IPS-18c (cell line): ENCODE data around the gene GPR137C.

ENCODE experiments used
- H3K4me3 ChIP-seq: 2 replicates; pipeline ENCODE4 v1.7.0; 2013; ENCODE audit warnings: low read depth, mild to moderate bottlenecking, low read length, moderate library complexity; ENCODE audit not compliant: insufficient read depth
- H3K9me3 ChIP-seq: one replicate; pipeline ENCODE4 v1.6.1; 2013; ENCODE audit warnings: mild to moderate bottlenecking, low read length, moderate library complexity; ENCODE audit not compliant: control insufficient read depth, insufficient read depth

Gene GPR137C

GRCh38 chr14:52619687-52620086 lies 67.1 kb downstream of the GPR137C start:
- no peaks in the 10 kb centered on the region for H3K9me3 ChIP-seq

GRCh38 chr14:52640137-52640536 lies 87.5 kb downstream of the GPR137C start:
- no peak overlapping the region for H3K4me3 ChIP-seq

More at GRCh38 chr14:52619687-52620086, 67.1 kb downstream of the GPR137C start:
- no peak overlapping the region for H3K4me3 ChIP-seq

GRCh38 chr14:52641745-52642144 lies 89.1 kb downstream of the GPR137C start:
- Histone ChIP-seq H3K4me3 (no peak overlapping the region), H3K9me3 (no peaks in the 10 kb centered on the region)

More at GRCh38 chr14:52640137-52640536, 87.5 kb downstream of the GPR137C start:
- H3K9me3 ChIP-seq = no peaks in the 10 kb centered on the region

- no peak overlapping the region for H3K4me3 ChIP-seq
- no peaks in the 10 kb centered on the region for H3K9me3 ChIP-seq
Measured at GRCh38 chr14:52649511-52649910, 96.9 kb downstream of the GPR137C start.

- no peaks in the 10 kb centered on the region for H3K9me3 ChIP-seq
Measured at GRCh38 chr14:52650774-52651173, 98.1 kb downstream of the GPR137C start.

GRCh38 chr14:52656905-52657304 lies 104.3 kb downstream of the GPR137C start:
- H3K4me3 ChIP-seq = no peak overlapping the region
- H3K9me3 ChIP-seq = no peaks in the 10 kb centered on the region

More at GRCh38 chr14:52650774-52651173, 98.1 kb downstream of the GPR137C start:
- H3K4me3 ChIP-seq = no peak overlapping the region

GRCh38 chr14:52660325-52660724 lies 107.7 kb downstream of the GPR137C start:
- Histone ChIP-seq H3K4me3 (no peak overlapping the region), H3K9me3 (no peaks in the 10 kb centered on the region)

- Histone ChIP-seq H3K9me3 (no peaks in the 10 kb centered on the region), H3K4me3 (no peak overlapping the region)
Measured at GRCh38 chr14:52660832-52661231, 108.2 kb downstream of the GPR137C start.

GRCh38 chr14:52661314-52661713 lies 108.7 kb downstream of the GPR137C start:
- Histone ChIP-seq H3K9me3 (no peaks in the 10 kb centered on the region), H3K4me3 (no peak overlapping the region)

- H3K9me3 ChIP-seq = no peaks in the 10 kb centered on the region
- no peak overlapping the region for H3K4me3 ChIP-seq
Measured at GRCh38 chr14:52663850-52664249, 111.2 kb downstream of the GPR137C start.

- no peaks in the 10 kb centered on the region for H3K9me3 ChIP-seq
- no peak overlapping the region for H3K4me3 ChIP-seq
Measured at GRCh38 chr14:52678591-52678990, 126.0 kb downstream of the GPR137C start.

GRCh38 chr14:52683985-52684520 lies 131.4 kb downstream of the GPR137C start:
- Histone ChIP-seq H3K4me3 (no peak overlapping the region), H3K9me3 (no peaks in the 10 kb centered on the region)

- Histone ChIP-seq H3K4me3 (no peak overlapping the region), H3K9me3 (no peaks in the 10 kb centered on the region)
Measured at GRCh38 chr14:52686176-52686575, 133.5 kb downstream of the GPR137C start.
